ENCODE results near the gene ZNF335.

- TF ChIP-seq POLR2A (IDR thresholded peaks at IDR 0.05; ENCODE audit: low read depth, low read length) (no peak), TAF1 (IDR thresholded peaks at IDR 0.05; ENCODE audit: low read depth, low read length) (no peak), POLR2AphosphoS5 (IDR thresholded peaks at IDR 0.05; ENCODE audit: low read depth, low read length) (no peak), POU2F2 (IDR thresholded peaks at IDR 0.05; ENCODE audit: low read depth, low read length) (no peak)
Observed at GRCh38 chr20:45907219-45907948, 64.6 kb downstream of the ZNF335 start.
